G401.6 (cell line): Measurements from ENCODE around the gene RNU6-1.

Experiments
- FAIRE-seq: peaks from 2 replicates; lab custom pipeline; 2012; peaks lifted over from hg19 to GRCh38; lab: Jason Lieb, UNC

Gene RNU6-1

GRCh38 chr15:67801142-67801541, 38.7 kb downstream of the RNU6-1 start:
- FAIRE-seq, result no peak

GRCh38 chr15:67799801-67800205, 40.0 kb downstream of the RNU6-1 start:
- no peak for FAIRE-seq

- no peak for FAIRE-seq
Measured at GRCh38 chr15:67796196-67797127, 43.4 kb downstream of the RNU6-1 start.

DNA sequence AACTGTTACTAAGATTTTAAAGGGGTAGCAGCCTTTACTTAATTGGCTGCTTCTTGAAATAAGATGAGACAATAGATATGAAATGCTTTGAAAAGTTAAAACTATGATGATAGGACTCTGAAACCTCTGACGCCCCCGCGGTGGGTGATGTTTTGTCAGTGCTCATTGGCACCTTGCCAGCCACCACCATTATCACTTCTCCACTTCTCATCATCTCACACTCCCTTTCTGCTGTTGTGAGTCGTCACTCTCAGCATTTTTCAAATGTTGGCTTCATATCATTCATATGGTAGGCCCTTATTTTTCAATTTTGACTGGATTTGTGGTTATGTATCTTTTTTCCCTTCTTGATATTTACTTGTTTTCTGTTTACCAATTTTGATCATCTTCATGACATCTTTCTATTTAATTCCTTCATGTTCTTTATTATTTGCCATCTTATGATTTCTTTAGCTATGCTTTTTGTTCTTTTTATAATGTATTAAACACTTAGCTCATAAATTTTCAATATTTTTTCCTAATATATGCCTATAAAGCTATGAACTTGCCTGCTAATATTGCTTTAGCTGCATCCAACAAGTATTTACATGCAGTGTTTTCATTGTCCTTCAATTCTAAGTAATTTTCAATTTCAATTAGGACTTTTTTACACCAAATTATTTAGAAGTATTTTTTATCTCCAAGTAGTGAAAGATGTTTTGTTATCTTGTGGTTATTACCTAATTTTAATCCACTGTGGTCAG, 44.8 kb downstream of the RNU6-1 start:
- FAIRE-seq, result no peak

GRCh38 chr15:67792250-67792942, 47.4 kb downstream of the RNU6-1 start:
- FAIRE-seq, result no peak

DNA sequence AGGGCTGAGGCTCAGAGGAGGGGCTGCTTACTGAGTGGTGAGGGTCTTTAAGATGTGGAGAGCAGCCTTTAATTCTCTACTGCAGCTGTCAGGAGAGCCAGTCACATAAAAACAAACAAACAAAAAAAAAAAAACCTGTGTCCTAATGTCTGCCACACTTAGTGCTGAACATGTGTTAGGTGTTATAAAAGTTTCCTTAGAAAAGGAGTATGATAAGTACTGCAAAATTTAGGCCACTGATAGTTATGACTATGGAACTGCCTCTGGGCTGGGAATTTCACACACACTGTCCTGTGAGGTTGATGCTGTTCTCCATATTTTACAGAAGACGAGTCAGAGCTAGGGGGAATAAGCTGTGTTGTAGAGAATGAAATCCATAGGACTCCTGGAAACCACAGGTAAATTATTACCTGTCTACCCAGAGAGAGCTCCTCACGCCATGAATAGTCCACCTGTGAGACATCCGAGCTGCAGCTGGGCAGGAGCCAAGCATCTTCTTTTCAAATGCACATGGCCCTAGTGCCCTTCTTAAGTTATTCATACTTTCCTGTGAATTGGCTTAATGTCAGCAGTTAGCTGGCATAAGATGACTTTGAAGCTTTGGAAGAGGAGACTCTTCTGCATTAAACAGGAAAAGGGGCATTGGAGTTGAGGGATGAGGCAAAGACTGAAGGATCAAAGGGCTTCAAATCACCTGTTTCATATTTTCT, 49.1 kb downstream of the RNU6-1 start:
- no peak for FAIRE-seq
